HEK293 (cell line): ENCODE results near the gene RASAL2.

Experiments
- HOXA7 ChIP-seq: sonication (generic); formaldehyde crosslinking; IDR thresholded peaks from 2 replicates; pipeline ENCODE4 v1.8.1; 2022; ENCODE audit warnings: missing genetic modification reagents, borderline replicate concordance
- RBAK ChIP-seq: fragments of 450-650 bp; formaldehyde crosslinking; IDR thresholded peaks from 2 replicates; pipeline ENCODE4 v1.5.1; 2016; ENCODE audit warnings: missing biosample characterization, missing genetic modification characterization
- TCF7L2 ChIP-seq: IDR thresholded peaks from 2 replicates; pipeline ENCODE4 v1.6.1; 2011; ENCODE audit warnings: low read depth, mild to moderate bottlenecking, inconsistent platforms, low read length, moderate library complexity, borderline replicate concordance
- YY1 ChIP-seq: fragments of 450-650 bp; formaldehyde crosslinking; IDR thresholded peaks from 2 replicates; pipeline ENCODE4 v1.5.1; 2018; ENCODE audit warnings: missing biosample characterization, missing genetic modification characterization
- ZNF302 ChIP-seq: fragments of 450-650 bp; formaldehyde crosslinking; IDR thresholded peaks from 2 replicates; pipeline ENCODE4 v1.5.1; 2016; ENCODE audit warnings: missing biosample characterization, missing genetic modification characterization, low read depth
- ZNF600 ChIP-seq: fragments of 450-650 bp; formaldehyde crosslinking; IDR thresholded peaks from 2 replicates; pipeline ENCODE4 v1.5.1; 2016; ENCODE audit warnings: missing biosample characterization, missing genetic modification characterization
- ZNF76 ChIP-seq: fragments of 450-650 bp; formaldehyde crosslinking; IDR thresholded peaks from 2 replicates; pipeline ENCODE4; 2016; ENCODE audit warnings: low read depth, missing biosample characterization, missing genetic modification characterization, borderline replicate concordance
- TF ChIP-seq, protein P1 (sequence below): IDR thresholded peaks from 2 replicates; pipeline ENCODE4 v1.6.1; 2011; ENCODE audit warnings: mild to moderate bottlenecking, low read depth, low read length, borderline replicate concordance
- TF ChIP-seq, protein P2 (sequence below): fragments of 450-650 bp; formaldehyde crosslinking; IDR thresholded peaks from 2 replicates; pipeline ENCODE4 v1.5.1; 2016; ENCODE audit warnings: missing biosample characterization, missing genetic modification characterization
- TF ChIP-seq, protein P3 (sequence below): fragments of 450-650 bp; formaldehyde crosslinking; IDR thresholded peaks from 2 replicates; pipeline ENCODE4 v1.5.1; 2016; ENCODE audit warnings: missing biosample characterization, missing genetic modification characterization

DNA sequence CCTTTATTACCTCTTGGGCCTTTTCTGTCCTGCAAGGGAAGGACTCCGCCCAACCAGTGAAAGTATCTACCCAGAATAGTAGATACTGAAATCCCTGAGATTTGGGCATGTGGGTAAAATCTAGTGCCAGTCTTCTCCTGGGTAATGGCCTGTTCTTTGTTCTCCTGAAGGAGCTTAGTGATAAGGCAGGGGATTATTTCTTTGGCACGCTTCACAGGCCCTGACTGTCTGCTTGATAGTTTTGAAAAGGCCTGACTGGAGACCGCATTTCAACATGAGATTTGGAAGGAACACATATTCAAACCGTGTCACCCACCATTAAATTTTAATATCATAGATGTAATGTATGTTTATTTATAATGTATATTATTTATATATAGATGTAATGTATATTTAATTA, 48.9 kb downstream of the RASAL2 start:
- TF ChIP-seq, protein P1, sequence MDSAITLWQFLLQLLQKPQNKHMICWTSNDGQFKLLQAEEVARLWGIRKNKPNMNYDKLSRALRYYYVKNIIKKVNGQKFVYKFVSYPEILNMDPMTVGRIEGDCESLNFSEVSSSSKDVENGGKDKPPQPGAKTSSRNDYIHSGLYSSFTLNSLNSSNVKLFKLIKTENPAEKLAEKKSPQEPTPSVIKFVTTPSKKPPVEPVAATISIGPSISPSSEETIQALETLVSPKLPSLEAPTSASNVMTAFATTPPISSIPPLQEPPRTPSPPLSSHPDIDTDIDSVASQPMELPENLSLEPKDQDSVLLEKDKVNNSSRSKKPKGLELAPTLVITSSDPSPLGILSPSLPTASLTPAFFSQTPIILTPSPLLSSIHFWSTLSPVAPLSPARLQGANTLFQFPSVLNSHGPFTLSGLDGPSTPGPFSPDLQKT, result no peak
- TF ChIP-seq ZNF600 (tag by site-specific recombination) (no peak), HOXA7 (CRISPR knock-in tag) (no peak), RBAK (tag by site-specific recombination) (no peak), ZNF302 (tag by site-specific recombination) (no peak), ZNF76 (tag by site-specific recombination) (no peak), TCF7L2 (no peak), YY1 (tag by site-specific recombination) (no peak)
- TF ChIP-seq, protein P2, sequence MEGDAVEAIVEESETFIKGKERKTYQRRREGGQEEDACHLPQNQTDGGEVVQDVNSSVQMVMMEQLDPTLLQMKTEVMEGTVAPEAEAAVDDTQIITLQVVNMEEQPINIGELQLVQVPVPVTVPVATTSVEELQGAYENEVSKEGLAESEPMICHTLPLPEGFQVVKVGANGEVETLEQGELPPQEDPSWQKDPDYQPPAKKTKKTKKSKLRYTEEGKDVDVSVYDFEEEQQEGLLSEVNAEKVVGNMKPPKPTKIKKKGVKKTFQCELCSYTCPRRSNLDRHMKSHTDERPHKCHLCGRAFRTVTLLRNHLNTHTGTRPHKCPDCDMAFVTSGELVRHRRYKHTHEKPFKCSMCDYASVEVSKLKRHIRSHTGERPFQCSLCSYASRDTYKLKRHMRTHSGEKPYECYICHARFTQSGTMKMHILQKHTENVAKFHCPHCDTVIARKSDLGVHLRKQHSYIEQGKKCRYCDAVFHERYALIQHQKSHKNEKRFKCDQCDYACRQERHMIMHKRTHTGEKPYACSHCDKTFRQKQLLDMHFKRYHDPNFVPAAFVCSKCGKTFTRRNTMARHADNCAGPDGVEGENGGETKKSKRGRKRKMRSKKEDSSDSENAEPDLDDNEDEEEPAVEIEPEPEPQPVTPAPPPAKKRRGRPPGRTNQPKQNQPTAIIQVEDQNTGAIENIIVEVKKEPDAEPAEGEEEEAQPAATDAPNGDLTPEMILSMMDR (tag by site-specific recombination), result no peak
- TF ChIP-seq, protein P3, sequence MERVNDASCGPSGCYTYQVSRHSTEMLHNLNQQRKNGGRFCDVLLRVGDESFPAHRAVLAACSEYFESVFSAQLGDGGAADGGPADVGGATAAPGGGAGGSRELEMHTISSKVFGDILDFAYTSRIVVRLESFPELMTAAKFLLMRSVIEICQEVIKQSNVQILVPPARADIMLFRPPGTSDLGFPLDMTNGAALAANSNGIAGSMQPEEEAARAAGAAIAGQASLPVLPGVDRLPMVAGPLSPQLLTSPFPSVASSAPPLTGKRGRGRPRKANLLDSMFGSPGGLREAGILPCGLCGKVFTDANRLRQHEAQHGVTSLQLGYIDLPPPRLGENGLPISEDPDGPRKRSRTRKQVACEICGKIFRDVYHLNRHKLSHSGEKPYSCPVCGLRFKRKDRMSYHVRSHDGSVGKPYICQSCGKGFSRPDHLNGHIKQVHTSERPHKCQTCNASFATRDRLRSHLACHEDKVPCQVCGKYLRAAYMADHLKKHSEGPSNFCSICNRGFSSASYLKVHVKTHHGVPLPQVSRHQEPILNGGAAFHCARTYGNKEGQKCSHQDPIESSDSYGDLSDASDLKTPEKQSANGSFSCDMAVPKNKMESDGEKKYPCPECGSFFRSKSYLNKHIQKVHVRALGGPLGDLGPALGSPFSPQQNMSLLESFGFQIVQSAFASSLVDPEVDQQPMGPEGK (tag by site-specific recombination), result no peak
